Fibroblast of lung (primary cell): ENCODE data around the gene SVBP. TPM values are rescaled to one million over a fixed set of nuclear protein-coding genes. Genes with fewer than 3 reads are reported as not detected.

Experiments used
- DNase-seq, 2 donors: peaks; one replicate each; pipeline versions ENCODE4 v3.0.0 to v3.0.0-alpha.2; 2010; ENCODE audit warnings: low read depth in 2 of 2
- H2AFZ ChIP-seq: 2 replicates; pipeline ENCODE4 v1.5.1; 2012; ENCODE audit warnings: low read length, control low read depth, inconsistent platforms
- H3K27ac ChIP-seq: 2 replicates; pipeline ENCODE4 v1.5.1; 2011; ENCODE audit warnings: low read length, control low read depth; ENCODE audit not compliant: insufficient read depth
- H3K27me3 ChIP-seq: 2 replicates; pipeline ENCODE4 v1.5.1; 2011; ENCODE audit warnings: mild to moderate bottlenecking, low read length; ENCODE audit not compliant: control insufficient read depth, insufficient read depth
- H3K36me3 ChIP-seq: 2 replicates; pipeline ENCODE4 v1.5.1; 2011; ENCODE audit warnings: low read length; ENCODE audit not compliant: control insufficient read depth, insufficient read depth
- H3K4me1 ChIP-seq: 2 replicates; pipeline ENCODE4 v1.5.1; 2011; ENCODE audit warnings: low read length; ENCODE audit not compliant: control insufficient read depth, insufficient read depth; ENCODE audit errors: extremely low read depth
- H3K4me2 ChIP-seq: 2 replicates; pipeline ENCODE4 v1.5.1; 2011; ENCODE audit warnings: low read length, control low read depth; ENCODE audit not compliant: insufficient read depth; ENCODE audit errors: extremely low read depth
- H3K4me3 ChIP-seq, 4 experiments: fragments of 200-600 bp in 1 of 4; sonication (generic) in 1 of 4; replicated peaks in 1 of 4; 2 replicates each; pipeline ENCODE4 v1.5.1; 2011 to 2016; ENCODE audit warnings: low read length in 4 of 4, low read depth in 3 of 4, mild to moderate bottlenecking in 3 of 4, control low read depth in 2 of 4, inconsistent platforms in 1 of 4, mixed read lengths in 1 of 4; ENCODE audit not compliant: insufficient read depth in 1 of 4; ENCODE audit errors: control extremely low read depth in 1 of 4
- H3K79me2 ChIP-seq: 2 replicates; pipeline ENCODE4 v1.5.1; 2012; ENCODE audit warnings: mild to moderate bottlenecking, low read length, inconsistent platforms; ENCODE audit not compliant: control insufficient read depth, insufficient read depth
- H3K9ac ChIP-seq: 2 replicates; pipeline ENCODE4 v1.5.1; 2011; ENCODE audit warnings: mild to moderate bottlenecking, low read length, control low read depth; ENCODE audit not compliant: insufficient read depth
- H3K9me3 ChIP-seq: 2 replicates; pipeline ENCODE4 v1.5.1; 2012; ENCODE audit warnings: low read depth, low read length; ENCODE audit not compliant: control insufficient read depth, insufficient read depth
- H4K20me1 ChIP-seq: 2 replicates; pipeline ENCODE4 v1.5.1; 2011; ENCODE audit warnings: low read length; ENCODE audit not compliant: control insufficient read depth, insufficient read depth; ENCODE audit errors: extremely low read depth
- EZH2 ChIP-seq: IDR thresholded peaks from 2 replicates; pipeline ENCODE4 v1.5.1; 2012; ENCODE audit warnings: low read length, control low read depth, mild to moderate bottlenecking; ENCODE audit errors: missing control alignments
- polyA plus RNA-seq, 2 donors: library from polyadenylated mRNA; depleted of rRNA in 1 of 2; stranded (reverse) in 1 of 2; unstranded in 1 of 2; fragments of >200 nt; gene quantifications; 2 replicates each; pipeline ENCODE4 v1.2.1, GENCODE V29; 2011 to 2012; ENCODE audit warnings: missing spikeins in 1 of 2
- total RNA-seq: library from RNA; depleted of rRNA; stranded (reverse); fragments of >200 nt; gene quantifications from 2 replicates; pipeline ENCODE4 v1.2.1, GENCODE V29; 2014
- TF ChIP-seq, protein P1 (sequence below), 2 donors: IDR thresholded peaks in 1 of 2; conservative IDR thresholded peaks in 1 of 2; 1 replicate in 1 of 2; 2 replicates in 1 of 2; pipeline ENCODE4 v1.5.1; 2011 to 2012; ENCODE audit warnings: low read length in 2 of 2, control low read depth in 1 of 2, inconsistent platforms in 1 of 2, low read depth in 1 of 2, mild to moderate bottlenecking in 1 of 2

SVBP gene
- total and polyA plus RNA-seq, 2 donors (not counting 1 experiment from before 2014, with no cell fraction given) = 24.9 to 33.4 TPM

- Histone ChIP-seq H4K20me1 (no peaks in the 10 kb centered on the region), H3K4me3 (no peak overlapping the region), H3K9ac (no peak overlapping the region), H3K27me3 (no peaks in the 10 kb centered on the region), H3K27ac (no peak overlapping the region), H3K9me3 (no peaks in the 10 kb centered on the region), H3K79me2 (no peaks in the 10 kb centered on the region), H3K4me2 (no peak overlapping the region), H3K4me1 (no peaks in the 10 kb centered on the region), H3K36me3 (peaks cover 2% of the 10 kb centered on the region), H2AFZ (no peak overlapping the region)
- no peak for DNase-seq
- TF ChIP-seq, protein P1, sequence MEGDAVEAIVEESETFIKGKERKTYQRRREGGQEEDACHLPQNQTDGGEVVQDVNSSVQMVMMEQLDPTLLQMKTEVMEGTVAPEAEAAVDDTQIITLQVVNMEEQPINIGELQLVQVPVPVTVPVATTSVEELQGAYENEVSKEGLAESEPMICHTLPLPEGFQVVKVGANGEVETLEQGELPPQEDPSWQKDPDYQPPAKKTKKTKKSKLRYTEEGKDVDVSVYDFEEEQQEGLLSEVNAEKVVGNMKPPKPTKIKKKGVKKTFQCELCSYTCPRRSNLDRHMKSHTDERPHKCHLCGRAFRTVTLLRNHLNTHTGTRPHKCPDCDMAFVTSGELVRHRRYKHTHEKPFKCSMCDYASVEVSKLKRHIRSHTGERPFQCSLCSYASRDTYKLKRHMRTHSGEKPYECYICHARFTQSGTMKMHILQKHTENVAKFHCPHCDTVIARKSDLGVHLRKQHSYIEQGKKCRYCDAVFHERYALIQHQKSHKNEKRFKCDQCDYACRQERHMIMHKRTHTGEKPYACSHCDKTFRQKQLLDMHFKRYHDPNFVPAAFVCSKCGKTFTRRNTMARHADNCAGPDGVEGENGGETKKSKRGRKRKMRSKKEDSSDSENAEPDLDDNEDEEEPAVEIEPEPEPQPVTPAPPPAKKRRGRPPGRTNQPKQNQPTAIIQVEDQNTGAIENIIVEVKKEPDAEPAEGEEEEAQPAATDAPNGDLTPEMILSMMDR (conservative IDR thresholded peaks at IDR 0.05 in 1 of 2, IDR thresholded peaks at IDR 0.05 in 1 of 2; ENCODE audit: low read depth in 1 of 2, low read length in 2 of 2) = no peak
- TF ChIP-seq EZH2 = no peak
Observed at GRCh38 chr1:42835422-42835821, 18.2 kb upstream of the SVBP start.

GRCh38 chr1:42834803-42835202 is 17.6 kb upstream of the SVBP start:
- H3K27me3 ChIP-seq = no peaks in the 10 kb centered on the region
- H3K79me2 ChIP-seq = no peaks in the 10 kb centered on the region
- no peaks in the 10 kb centered on the region for H4K20me1 ChIP-seq
- H3K36me3 ChIP-seq = peaks cover 4% of the 10 kb centered on the region
- no peaks in the 10 kb centered on the region for H3K9me3 ChIP-seq
- no peak overlapping the region for H3K4me3 ChIP-seq
- H2AFZ ChIP-seq = no peak overlapping the region
- TF ChIP-seq, protein P1 (conservative IDR thresholded peaks at IDR 0.05 in 1 of 2, IDR thresholded peaks at IDR 0.05 in 1 of 2; ENCODE audit: low read depth in 1 of 2, low read length in 2 of 2) = no peak
- TF ChIP-seq EZH2 = no peak
- DNase-seq = no peak
- H3K9ac ChIP-seq = no peak overlapping the region
- no peak overlapping the region for H3K4me2 ChIP-seq
- no peak overlapping the region for H3K27ac ChIP-seq
- H3K4me1 ChIP-seq = no peaks in the 10 kb centered on the region

- no peaks in the 10 kb centered on the region for H3K9me3 ChIP-seq
- no peak overlapping the region for H3K27ac ChIP-seq
- no peak overlapping the region for H2AFZ ChIP-seq
- no peak for TF ChIP-seq EZH2
- TF ChIP-seq, protein P1 (conservative IDR thresholded peaks at IDR 0.05 in 1 of 2, IDR thresholded peaks at IDR 0.05 in 1 of 2; ENCODE audit: low read depth in 1 of 2, low read length in 2 of 2) = no peak
- H3K9ac ChIP-seq = no peak overlapping the region
- no peak overlapping the region for H3K4me2 ChIP-seq
- no peaks in the 10 kb centered on the region for H4K20me1 ChIP-seq
- no peaks in the 10 kb centered on the region for H3K27me3 ChIP-seq
- H3K4me1 ChIP-seq = no peaks in the 10 kb centered on the region
- DNase-seq = no peak
- H3K4me3 ChIP-seq = no peak overlapping the region
- H3K79me2 ChIP-seq = no peaks in the 10 kb centered on the region
- peaks cover 4% of the 10 kb centered on the region for H3K36me3 ChIP-seq
Observed at GRCh38 chr1:42833981-42834380, 16.8 kb upstream of the SVBP start.
